IPS DF 4.7 (cell line): ENCODE measurements around the gene RAPGEF6.

ENCODE experiments used
- DNase-seq: peaks from one replicate; pipeline ENCODE4 v3.0.0-alpha.2; 2013; ENCODE audit warnings: low spot score; ENCODE audit errors: extremely low read depth

The RAPGEF6 gene

GRCh38 chr5:131541762-131542161, 93.3 kb downstream of the RAPGEF6 start:
- DNase-seq, result no peak

- no peak for DNase-seq
Observed at GRCh38 chr5:131541071-131541470, 94.0 kb downstream of the RAPGEF6 start.

- no peak for DNase-seq
Observed at GRCh38 chr5:131539251-131539650, 95.8 kb downstream of the RAPGEF6 start.

GRCh38 chr5:131538177-131538593, 96.8 kb downstream of the RAPGEF6 start:
- no peak for DNase-seq

- DNase-seq, result no peak
Observed at GRCh38 chr5:131536850-131537448, 98.1 kb downstream of the RAPGEF6 start.

- no peak for DNase-seq
Observed at GRCh38 chr5:131536211-131536826, 98.7 kb downstream of the RAPGEF6 start.

GRCh38 chr5:131534974-131535373, 100.1 kb downstream of the RAPGEF6 start:
- DNase-seq, result no peak

GRCh38 chr5:131533836-131534235, 101.2 kb downstream of the RAPGEF6 start:
- DNase-seq, result no peak

- no peak for DNase-seq
Observed at GRCh38 chr5:131532031-131532640, 102.9 kb downstream of the RAPGEF6 start.

GRCh38 chr5:131530706-131531331, 104.2 kb downstream of the RAPGEF6 start:
- no peak for DNase-seq

- no peak for DNase-seq
Observed at GRCh38 chr5:131528682-131529081, 106.3 kb downstream of the RAPGEF6 start.

- no peak for DNase-seq
Observed at GRCh38 chr5:131525805-131526204, 109.2 kb downstream of the RAPGEF6 start.

GRCh38 chr5:131524431-131524830, 110.6 kb downstream of the RAPGEF6 start:
- DNase-seq, result no peak

GRCh38 chr5:131523500-131524185, 111.4 kb downstream of the RAPGEF6 start:
- DNase-seq, result no peak

- DNase-seq, result no peak
Observed at GRCh38 chr5:131521252-131521651, 113.8 kb downstream of the RAPGEF6 start.

GRCh38 chr5:131515348-131515747, 119.7 kb downstream of the RAPGEF6 start:
- no peak for DNase-seq

- no peak for DNase-seq
Observed at GRCh38 chr5:131514316-131515283, 120.4 kb downstream of the RAPGEF6 start.

- no peak for DNase-seq
Observed at GRCh38 chr5:131513780-131514179, 121.2 kb downstream of the RAPGEF6 start.

- no peak for DNase-seq
Observed at GRCh38 chr5:131511934-131512333, 123.1 kb downstream of the RAPGEF6 start.

GRCh38 chr5:131509801-131510200, 125.2 kb downstream of the RAPGEF6 start:
- DNase-seq, result no peak
